ENCODE results near the gene SLC26A2. TPM values are rescaled to one million over a fixed set of nuclear protein-coding genes. Genes with fewer than 3 reads are reported as not detected.

SLC26A2 gene
- total and polyA plus RNA-seq, 10 of the 15 experiments (the other 5 are each of a cell fraction or from before 2014, with no cell fraction given): 1.7 to 6.4 (median 4.2) TPM

DNA sequence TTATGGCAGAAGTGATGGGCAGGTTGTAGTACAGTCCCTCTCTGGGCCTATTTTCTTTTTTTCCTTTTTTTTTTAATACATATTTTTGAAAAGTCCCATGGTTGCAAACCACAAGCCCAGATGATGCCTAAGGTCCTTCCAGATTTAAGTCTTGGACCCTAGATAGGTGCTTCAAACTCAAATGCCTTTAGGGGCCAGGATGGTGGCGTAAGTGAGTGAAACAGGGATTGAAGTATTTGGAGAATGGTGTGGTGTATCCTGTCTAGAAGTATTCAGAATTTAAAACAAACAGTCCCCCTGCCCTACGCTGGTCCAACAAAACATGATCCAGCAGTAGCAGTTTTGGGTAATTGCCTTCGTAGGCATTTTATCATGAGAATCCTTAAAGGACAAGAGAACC lies 37.7 kb downstream of the SLC26A2 start (continued):
- no peak for TF ChIP-seq ZZZ3 (IDR thresholded peaks at IDR 0.05; ENCODE audit: control insufficient read depth, insufficient read length, low read depth)
- TF ChIP-seq PAX5 (IDR thresholded peaks at IDR 0.05; ENCODE audit: borderline replicate concordance, low read depth, low read length): no peak
- TF ChIP-seq, protein P1, sequence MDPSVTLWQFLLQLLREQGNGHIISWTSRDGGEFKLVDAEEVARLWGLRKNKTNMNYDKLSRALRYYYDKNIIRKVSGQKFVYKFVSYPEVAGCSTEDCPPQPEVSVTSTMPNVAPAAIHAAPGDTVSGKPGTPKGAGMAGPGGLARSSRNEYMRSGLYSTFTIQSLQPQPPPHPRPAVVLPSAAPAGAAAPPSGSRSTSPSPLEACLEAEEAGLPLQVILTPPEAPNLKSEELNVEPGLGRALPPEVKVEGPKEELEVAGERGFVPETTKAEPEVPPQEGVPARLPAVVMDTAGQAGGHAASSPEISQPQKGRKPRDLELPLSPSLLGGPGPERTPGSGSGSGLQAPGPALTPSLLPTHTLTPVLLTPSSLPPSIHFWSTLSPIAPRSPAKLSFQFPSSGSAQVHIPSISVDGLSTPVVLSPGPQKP (IDR thresholded peaks at IDR 0.05; ENCODE audit: low read depth, low read length): no peak
- TF ChIP-seq LARP7 (IDR thresholded peaks at IDR 0.05): no peak
- TF ChIP-seq SMC3 (IDR thresholded peaks at IDR 0.05; ENCODE audit: borderline replicate concordance, low read length): no peak
- no peak for TF ChIP-seq MEF2A (IDR thresholded peaks at IDR 0.05; ENCODE audit: insufficient read depth, low read depth, low read length)
- no peak for TF ChIP-seq CHD4 (IDR thresholded peaks at IDR 0.05)

DNA sequence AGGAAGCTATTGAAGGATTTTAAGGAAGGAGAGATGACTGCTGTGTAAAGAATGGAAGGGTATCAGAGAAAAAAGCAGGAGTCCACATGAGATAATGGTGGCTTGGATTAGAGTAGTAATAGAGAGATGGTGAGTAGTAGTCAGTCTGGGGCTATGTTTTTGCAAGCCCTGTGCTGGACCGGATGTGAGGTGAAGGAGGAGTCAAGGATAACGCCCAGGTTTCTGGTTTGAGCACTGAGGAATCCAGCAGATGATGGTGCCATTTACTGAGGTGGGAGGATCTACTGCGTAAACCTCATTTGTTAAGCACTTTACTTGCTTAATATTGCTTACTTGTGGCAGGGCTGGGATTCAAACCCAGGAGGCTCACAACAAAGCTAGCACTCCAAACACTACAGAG lies 38.8 kb downstream of the SLC26A2 start:
- no peaks in the 10 kb centered on the region for H3K9me3 ChIP-seq (replicated peaks; ENCODE audit: control insufficient read depth, insufficient read depth, low read length)
- intact Hi-C loops (cut with micrococcal nuclease; ENCODE audit: unreplicated experiment): no loop called here
- ChIA-PET POLR2A (interaction anchor here (0.9 to 1.8 kb wide), 4 partner anchors 9 to 39 kb away, joined by 3 to 6 read pairs (median 4); partner anchors contain the start of gene SLC26A2), CTCF (interaction anchor here (0.8 to 2.7 kb wide), 9 partner anchors 9 to 553 kb away, joined by 3 to 23 read pairs (median 3); partner anchors contain the start of gene SLC26A2), SMC1A (ENCODE audit: uncharacterized antibody, unreplicated experiment) (interaction anchor here (0.8 to 1.9 kb wide), 3 partner anchors 9 to 37 kb away, joined by 3 to 8 read pairs (median 4); no protein-coding TSS in a partner anchor), RAD21 (ENCODE audit: unreplicated experiment) (interaction anchor here (1.3 to 1.4 kb wide), 3 partner anchors 8 to 145 kb away, joined by 4 to 5 read pairs (median 4); no protein-coding TSS in a partner anchor)
- peaks cover 42% of the 10 kb centered on the region for H3K79me2 ChIP-seq (ENCODE audit: control insufficient read depth, insufficient read depth, low read length)
- FAIRE-seq: no peak
- WGBS (ENCODE audit: insufficient coverage, insufficient replicate concordance, low lambda C conversion rate, missing lambda C conversion rate): 76% methylated on average over 3 of the region's 3 CpGs
- peak overlapping the region; percentile 83 for H3K4me2 ChIP-seq (ENCODE audit: control insufficient read depth, insufficient read depth)
- in situ Hi-C loops (cut with MboI): no loop called here
- no TSS peak for BruUV-seq (replicated peaks)
- H3K27ac ChIP-seq (ENCODE audit: control insufficient read depth, insufficient read depth): no peak overlapping the region
- no peaks in the 10 kb centered on the region for H3K36me3 ChIP-seq (ENCODE audit: control insufficient read depth in 2 of 2, insufficient read depth in 2 of 2, low read length in 1 of 2)
- H3K4me3 ChIP-seq: peak overlapping the region; percentile 98; the same call in 1 of the 2 replicates
- H3K9ac ChIP-seq (ENCODE audit: control insufficient read depth, insufficient read depth, low read length): peak overlapping the region; percentile 96; the same call in 1 of the 2 replicates
- no peaks in the 10 kb centered on the region for H3K27me3 ChIP-seq (replicated peaks in 1 of 2; ENCODE audit: control insufficient read depth in 2 of 2, insufficient read depth in 2 of 2, low read length in 1 of 2)
- H2AFZ ChIP-seq (ENCODE audit: control insufficient read depth, low read depth, low read length): peak overlapping the region; percentile 89; the same call in 1 of the 2 replicates
- 0 out of 2 replicates have a peak, but pooled peaks cover 3% of the 10 kb centered on the region for H3K4me1 ChIP-seq (ENCODE audit: control insufficient read depth, insufficient read depth, low read length)
- DNase-seq (ENCODE audit: low read depth, low spot score): no peak
- ATAC-seq: no peak
- no peaks in the 10 kb centered on the region for H4K20me1 ChIP-seq (ENCODE audit: control insufficient read depth, insufficient read depth)
- TF ChIP-seq, protein P2, sequence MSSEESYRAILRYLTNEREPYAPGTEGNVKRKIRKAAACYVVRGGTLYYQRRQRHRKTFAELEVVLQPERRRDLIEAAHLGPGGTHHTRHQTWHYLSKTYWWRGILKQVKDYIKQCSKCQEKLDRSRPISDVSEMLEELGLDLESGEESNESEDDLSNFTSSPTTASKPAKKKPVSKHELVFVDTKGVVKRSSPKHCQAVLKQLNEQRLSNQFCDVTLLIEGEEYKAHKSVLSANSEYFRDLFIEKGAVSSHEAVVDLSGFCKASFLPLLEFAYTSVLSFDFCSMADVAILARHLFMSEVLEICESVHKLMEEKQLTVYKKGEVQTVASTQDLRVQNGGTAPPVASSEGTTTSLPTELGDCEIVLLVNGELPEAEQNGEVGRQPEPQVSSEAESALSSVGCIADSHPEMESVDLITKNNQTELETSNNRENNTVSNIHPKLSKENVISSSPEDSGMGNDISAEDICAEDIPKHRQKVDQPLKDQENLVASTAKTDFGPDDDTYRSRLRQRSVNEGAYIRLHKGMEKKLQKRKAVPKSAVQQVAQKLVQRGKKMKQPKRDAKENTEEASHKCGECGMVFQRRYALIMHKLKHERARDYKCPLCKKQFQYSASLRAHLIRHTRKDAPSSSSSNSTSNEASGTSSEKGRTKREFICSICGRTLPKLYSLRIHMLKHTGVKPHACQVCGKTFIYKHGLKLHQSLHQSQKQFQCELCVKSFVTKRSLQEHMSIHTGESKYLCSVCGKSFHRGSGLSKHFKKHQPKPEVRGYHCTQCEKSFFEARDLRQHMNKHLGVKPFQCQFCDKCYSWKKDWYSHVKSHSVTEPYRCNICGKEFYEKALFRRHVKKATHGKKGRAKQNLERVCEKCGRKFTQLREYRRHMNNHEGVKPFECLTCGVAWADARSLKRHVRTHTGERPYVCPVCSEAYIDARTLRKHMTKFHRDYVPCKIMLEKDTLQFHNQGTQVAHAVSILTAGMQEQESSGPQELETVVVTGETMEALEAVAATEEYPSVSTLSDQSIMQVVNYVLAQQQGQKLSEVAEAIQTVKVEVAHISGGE (CRISPR knock-in tag; IDR thresholded peaks at IDR 0.05): no peak
- TF ChIP-seq IRF4 (IDR thresholded peaks at IDR 0.05; ENCODE audit: low read depth, low read length) (no peak), HCFC1 (IDR thresholded peaks at IDR 0.05; ENCODE audit: low read length) (no peak), EGR1 (IDR thresholded peaks at IDR 0.05; ENCODE audit: borderline replicate concordance in 1 of 2, low read depth in 2 of 2, low read length in 2 of 2) (no peak), KLF5 (IDR thresholded peaks at IDR 0.05; ENCODE audit: partially characterized antibody) (no peak), JUNB (IDR thresholded peaks at IDR 0.05) (no peak), BRCA1 (IDR thresholded peaks at IDR 0.05; ENCODE audit: low read depth, low read length) (no peak)
- TF ChIP-seq, protein P3, sequence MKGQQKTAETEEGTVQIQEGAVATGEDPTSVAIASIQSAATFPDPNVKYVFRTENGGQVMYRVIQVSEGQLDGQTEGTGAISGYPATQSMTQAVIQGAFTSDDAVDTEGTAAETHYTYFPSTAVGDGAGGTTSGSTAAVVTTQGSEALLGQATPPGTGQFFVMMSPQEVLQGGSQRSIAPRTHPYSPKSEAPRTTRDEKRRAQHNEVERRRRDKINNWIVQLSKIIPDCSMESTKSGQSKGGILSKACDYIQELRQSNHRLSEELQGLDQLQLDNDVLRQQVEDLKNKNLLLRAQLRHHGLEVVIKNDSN (IDR thresholded peaks at IDR 0.05; ENCODE audit: borderline replicate concordance, extremely low read length, insufficient read depth, low read depth, low read length): no peak
- TF ChIP-seq, protein P4, sequence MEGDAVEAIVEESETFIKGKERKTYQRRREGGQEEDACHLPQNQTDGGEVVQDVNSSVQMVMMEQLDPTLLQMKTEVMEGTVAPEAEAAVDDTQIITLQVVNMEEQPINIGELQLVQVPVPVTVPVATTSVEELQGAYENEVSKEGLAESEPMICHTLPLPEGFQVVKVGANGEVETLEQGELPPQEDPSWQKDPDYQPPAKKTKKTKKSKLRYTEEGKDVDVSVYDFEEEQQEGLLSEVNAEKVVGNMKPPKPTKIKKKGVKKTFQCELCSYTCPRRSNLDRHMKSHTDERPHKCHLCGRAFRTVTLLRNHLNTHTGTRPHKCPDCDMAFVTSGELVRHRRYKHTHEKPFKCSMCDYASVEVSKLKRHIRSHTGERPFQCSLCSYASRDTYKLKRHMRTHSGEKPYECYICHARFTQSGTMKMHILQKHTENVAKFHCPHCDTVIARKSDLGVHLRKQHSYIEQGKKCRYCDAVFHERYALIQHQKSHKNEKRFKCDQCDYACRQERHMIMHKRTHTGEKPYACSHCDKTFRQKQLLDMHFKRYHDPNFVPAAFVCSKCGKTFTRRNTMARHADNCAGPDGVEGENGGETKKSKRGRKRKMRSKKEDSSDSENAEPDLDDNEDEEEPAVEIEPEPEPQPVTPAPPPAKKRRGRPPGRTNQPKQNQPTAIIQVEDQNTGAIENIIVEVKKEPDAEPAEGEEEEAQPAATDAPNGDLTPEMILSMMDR (IDR thresholded peaks at IDR 0.05 in 2 of 3, conservative IDR thresholded peaks at IDR 0.05 in 1 of 3; ENCODE audit: control insufficient read depth in 2 of 3, extremely low read depth in 1 of 3, insufficient read depth in 1 of 3, low read depth in 3 of 3, low read length in 3 of 3): no peak
